H1 (cell line): ENCODE data around the gene LEO1. TPM values are rescaled to one million over a fixed set of nuclear protein-coding genes. Genes with fewer than 3 reads are reported as not detected.

Experiments
- CREB1 ChIP-seq: IDR thresholded peaks from 2 replicates; pipeline ENCODE4 v1.6.1; 2012; ENCODE audit warnings: inconsistent platforms
- CTBP2 ChIP-seq: IDR thresholded peaks from 2 replicates; pipeline ENCODE4 v1.7.0; 2011; ENCODE audit warnings: borderline replicate concordance, mild to moderate bottlenecking, moderate library complexity, mixed read lengths, low read length; ENCODE audit not compliant: insufficient read depth, insufficient read length
- EZH2 ChIP-seq: fragments of 200-600 bp; sonication (generic); IDR thresholded peaks from 2 replicates; pipeline ENCODE4 v1.7.1; 2012; ENCODE audit warnings: low read depth, mild to moderate bottlenecking, moderate library complexity, low read length, inconsistent platforms; ENCODE audit not compliant: severe bottlenecking
- FOSL1 ChIP-seq: IDR thresholded peaks from 2 replicates; pipeline ENCODE4 v1.6.1; 2011; ENCODE audit warnings: mild to moderate bottlenecking, low read depth, low read length, moderate library complexity; ENCODE audit not compliant: insufficient read depth
- TAF1 ChIP-seq: IDR thresholded peaks from 2 replicates; pipeline ENCODE4 v1.6.1; 2011; ENCODE audit warnings: mild to moderate bottlenecking, low read depth, low read length
- TEAD4 ChIP-seq: IDR thresholded peaks from 2 replicates; pipeline ENCODE4 v1.6.1; 2012; ENCODE audit warnings: low read depth, low read length, inconsistent platforms, mixed read lengths
- YY1 ChIP-seq: IDR thresholded peaks from 2 replicates; pipeline ENCODE4 v1.6.1; 2011; ENCODE audit warnings: low read depth, mild to moderate bottlenecking, low read length
- polyA plus RNA-seq, 7 experiments: library from polyadenylated mRNA; depleted of rRNA in 3 of 7; stranded (reverse) in 5 of 7; unstranded in 2 of 7; fragments of >200 nt in 5 of 7; fragments of 200-250 nt in 2 of 7; gene quantifications; 1 replicate in 5 of 7; 2 replicates in 1 of 7; 4 replicates in 1 of 7; pipeline versions ENCODE4 v1.2.1 to v1.2.3, GENCODE V29; 2011 to 2013; ENCODE audit warnings: missing spikeins in 2 of 7, mixed read lengths in 2 of 7
- total RNA-seq: library from RNA; stranded (reverse); fragmentation: NEBNext Ultra II Directional; extraction: Animal tissue kit (Norgen Biotek cat#: 25700); gene quantifications from 2 replicates; pipeline ENCODE4 v1.2.1, GENCODE V29; 2021
- TF ChIP-seq, protein P1 (sequence below): fragments of 300-600 bp; sonication (generic); IDR thresholded peaks from 2 replicates; pipeline ENCODE4 v1.7.1; 2012; ENCODE audit warnings: low read length, moderate library complexity, mild to moderate bottlenecking, inconsistent platforms; ENCODE audit not compliant: insufficient replicate concordance
- TF ChIP-seq, protein P2 (sequence below): IDR thresholded peaks from 2 replicates; pipeline ENCODE4 v1.6.1; 2012; ENCODE audit warnings: inconsistent platforms

Gene LEO1
- total and polyA plus RNA-seq, 2 of the 8 experiments (the other 6 are each of a cell fraction or from before 2014, with no cell fraction given) = 1.6 to 27.4 TPM

DNA sequence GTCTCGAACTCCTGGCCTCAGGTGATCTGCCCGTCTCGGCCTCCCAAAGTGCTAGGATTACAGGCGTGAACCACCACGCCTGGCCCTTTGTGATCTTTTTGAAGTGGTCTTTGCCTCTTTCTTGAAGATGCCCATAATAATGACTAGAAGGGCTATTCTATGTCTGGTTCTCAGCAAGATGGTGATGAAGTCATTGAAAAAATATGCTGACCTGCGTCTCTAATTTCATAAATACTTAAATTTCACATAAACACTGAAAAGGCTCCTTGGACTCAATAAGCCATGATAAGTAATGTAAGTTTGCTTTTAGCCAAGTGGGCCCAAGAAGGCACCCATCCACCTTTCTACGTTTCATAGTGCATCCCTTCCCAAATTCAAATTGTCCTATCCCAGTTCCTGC lies 46.7 kb upstream of the LEO1 start (continued):
- TF ChIP-seq, protein P1, sequence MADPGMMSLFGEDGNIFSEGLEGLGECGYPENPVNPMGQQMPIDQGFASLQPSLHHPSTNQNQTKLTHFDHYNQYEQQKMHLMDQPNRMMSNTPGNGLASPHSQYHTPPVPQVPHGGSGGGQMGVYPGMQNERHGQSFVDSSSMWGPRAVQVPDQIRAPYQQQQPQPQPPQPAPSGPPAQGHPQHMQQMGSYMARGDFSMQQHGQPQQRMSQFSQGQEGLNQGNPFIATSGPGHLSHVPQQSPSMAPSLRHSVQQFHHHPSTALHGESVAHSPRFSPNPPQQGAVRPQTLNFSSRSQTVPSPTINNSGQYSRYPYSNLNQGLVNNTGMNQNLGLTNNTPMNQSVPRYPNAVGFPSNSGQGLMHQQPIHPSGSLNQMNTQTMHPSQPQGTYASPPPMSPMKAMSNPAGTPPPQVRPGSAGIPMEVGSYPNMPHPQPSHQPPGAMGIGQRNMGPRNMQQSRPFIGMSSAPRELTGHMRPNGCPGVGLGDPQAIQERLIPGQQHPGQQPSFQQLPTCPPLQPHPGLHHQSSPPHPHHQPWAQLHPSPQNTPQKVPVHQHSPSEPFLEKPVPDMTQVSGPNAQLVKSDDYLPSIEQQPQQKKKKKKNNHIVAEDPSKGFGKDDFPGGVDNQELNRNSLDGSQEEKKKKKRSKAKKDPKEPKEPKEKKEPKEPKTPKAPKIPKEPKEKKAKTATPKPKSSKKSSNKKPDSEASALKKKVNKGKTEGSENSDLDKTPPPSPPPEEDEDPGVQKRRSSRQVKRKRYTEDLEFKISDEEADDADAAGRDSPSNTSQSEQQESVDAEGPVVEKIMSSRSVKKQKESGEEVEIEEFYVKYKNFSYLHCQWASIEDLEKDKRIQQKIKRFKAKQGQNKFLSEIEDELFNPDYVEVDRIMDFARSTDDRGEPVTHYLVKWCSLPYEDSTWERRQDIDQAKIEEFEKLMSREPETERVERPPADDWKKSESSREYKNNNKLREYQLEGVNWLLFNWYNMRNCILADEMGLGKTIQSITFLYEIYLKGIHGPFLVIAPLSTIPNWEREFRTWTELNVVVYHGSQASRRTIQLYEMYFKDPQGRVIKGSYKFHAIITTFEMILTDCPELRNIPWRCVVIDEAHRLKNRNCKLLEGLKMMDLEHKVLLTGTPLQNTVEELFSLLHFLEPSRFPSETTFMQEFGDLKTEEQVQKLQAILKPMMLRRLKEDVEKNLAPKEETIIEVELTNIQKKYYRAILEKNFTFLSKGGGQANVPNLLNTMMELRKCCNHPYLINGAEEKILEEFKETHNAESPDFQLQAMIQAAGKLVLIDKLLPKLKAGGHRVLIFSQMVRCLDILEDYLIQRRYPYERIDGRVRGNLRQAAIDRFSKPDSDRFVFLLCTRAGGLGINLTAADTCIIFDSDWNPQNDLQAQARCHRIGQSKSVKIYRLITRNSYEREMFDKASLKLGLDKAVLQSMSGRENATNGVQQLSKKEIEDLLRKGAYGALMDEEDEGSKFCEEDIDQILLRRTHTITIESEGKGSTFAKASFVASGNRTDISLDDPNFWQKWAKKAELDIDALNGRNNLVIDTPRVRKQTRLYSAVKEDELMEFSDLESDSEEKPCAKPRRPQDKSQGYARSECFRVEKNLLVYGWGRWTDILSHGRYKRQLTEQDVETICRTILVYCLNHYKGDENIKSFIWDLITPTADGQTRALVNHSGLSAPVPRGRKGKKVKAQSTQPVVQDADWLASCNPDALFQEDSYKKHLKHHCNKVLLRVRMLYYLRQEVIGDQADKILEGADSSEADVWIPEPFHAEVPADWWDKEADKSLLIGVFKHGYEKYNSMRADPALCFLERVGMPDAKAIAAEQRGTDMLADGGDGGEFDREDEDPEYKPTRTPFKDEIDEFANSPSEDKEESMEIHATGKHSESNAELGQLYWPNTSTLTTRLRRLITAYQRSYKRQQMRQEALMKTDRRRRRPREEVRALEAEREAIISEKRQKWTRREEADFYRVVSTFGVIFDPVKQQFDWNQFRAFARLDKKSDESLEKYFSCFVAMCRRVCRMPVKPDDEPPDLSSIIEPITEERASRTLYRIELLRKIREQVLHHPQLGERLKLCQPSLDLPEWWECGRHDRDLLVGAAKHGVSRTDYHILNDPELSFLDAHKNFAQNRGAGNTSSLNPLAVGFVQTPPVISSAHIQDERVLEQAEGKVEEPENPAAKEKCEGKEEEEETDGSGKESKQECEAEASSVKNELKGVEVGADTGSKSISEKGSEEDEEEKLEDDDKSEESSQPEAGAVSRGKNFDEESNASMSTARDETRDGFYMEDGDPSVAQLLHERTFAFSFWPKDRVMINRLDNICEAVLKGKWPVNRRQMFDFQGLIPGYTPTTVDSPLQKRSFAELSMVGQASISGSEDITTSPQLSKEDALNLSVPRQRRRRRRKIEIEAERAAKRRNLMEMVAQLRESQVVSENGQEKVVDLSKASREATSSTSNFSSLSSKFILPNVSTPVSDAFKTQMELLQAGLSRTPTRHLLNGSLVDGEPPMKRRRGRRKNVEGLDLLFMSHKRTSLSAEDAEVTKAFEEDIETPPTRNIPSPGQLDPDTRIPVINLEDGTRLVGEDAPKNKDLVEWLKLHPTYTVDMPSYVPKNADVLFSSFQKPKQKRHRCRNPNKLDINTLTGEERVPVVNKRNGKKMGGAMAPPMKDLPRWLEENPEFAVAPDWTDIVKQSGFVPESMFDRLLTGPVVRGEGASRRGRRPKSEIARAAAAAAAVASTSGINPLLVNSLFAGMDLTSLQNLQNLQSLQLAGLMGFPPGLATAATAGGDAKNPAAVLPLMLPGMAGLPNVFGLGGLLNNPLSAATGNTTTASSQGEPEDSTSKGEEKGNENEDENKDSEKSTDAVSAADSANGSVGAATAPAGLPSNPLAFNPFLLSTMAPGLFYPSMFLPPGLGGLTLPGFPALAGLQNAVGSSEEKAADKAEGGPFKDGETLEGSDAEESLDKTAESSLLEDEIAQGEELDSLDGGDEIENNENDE = no peak
- TF ChIP-seq CTBP2 (no peak), TEAD4 (no peak), CREB1 (no peak), EZH2 (no peak), YY1 (no peak), FOSL1 (no peak), TAF1 (no peak)
- TF ChIP-seq, protein P2, sequence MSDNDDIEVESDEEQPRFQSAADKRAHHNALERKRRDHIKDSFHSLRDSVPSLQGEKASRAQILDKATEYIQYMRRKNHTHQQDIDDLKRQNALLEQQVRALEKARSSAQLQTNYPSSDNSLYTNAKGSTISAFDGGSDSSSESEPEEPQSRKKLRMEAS = no peak
